Measurements from ENCODE around the gene BICDL1. TPM values are rescaled to one million over a fixed set of nuclear protein-coding genes. Genes with fewer than 3 reads are reported as not detected.

The BICDL1 gene
- total and polyA plus RNA-seq, 10 of the 15 experiments (the other 5 are each of a cell fraction or from before 2014, with no cell fraction given), result 0.72 to 12.3 (median 4.2) TPM

- TF ChIP-seq USF2 (IDR thresholded peaks at IDR 0.05; ENCODE audit: borderline replicate concordance, low read depth, low read length) (no peak), KDM1A (IDR thresholded peaks at IDR 0.05; ENCODE audit: borderline replicate concordance) (no peak), PRDM15 (CRISPR knock-in tag; IDR thresholded peaks at IDR 0.05) (no peak), CHD2 (IDR thresholded peaks at IDR 0.05; ENCODE audit: borderline replicate concordance, low read depth, low read length) (no peak), CREB1 (IDR thresholded peaks at IDR 0.05; ENCODE audit: low read depth) (no peak), MYC (IDR thresholded peaks at IDR 0.05; ENCODE audit: insufficient read depth, insufficient read length, insufficient replicate concordance, low read length, severe bottlenecking) (no peak), SMARCA5 (IDR thresholded peaks at IDR 0.05) (no peak)
These were observed 75.3 kb downstream of the BICDL1 start (continued) for GRCh38 chr12:120064054-120064940.
